ENCODE measurements around the gene AQP12A. TPM values are rescaled to one million over a fixed set of nuclear protein-coding genes. Genes with fewer than 3 reads are reported as not detected.
A peak's percentile ranks its signal among the peaks of the same experiment; 100 is the strongest.
"Not testable (repeated sequence)": the region's sequence is repeated elsewhere in the genome, so short reads cannot be mapped to it uniquely, and the experiment has no call there.

The AQP12A gene
- total RNA-seq, result not detected
- not detected for total RNA-seq (2013)
- total RNA-seq, result 0 to 0.05 (median 0) reads per million in 29 experiments

DNA sequence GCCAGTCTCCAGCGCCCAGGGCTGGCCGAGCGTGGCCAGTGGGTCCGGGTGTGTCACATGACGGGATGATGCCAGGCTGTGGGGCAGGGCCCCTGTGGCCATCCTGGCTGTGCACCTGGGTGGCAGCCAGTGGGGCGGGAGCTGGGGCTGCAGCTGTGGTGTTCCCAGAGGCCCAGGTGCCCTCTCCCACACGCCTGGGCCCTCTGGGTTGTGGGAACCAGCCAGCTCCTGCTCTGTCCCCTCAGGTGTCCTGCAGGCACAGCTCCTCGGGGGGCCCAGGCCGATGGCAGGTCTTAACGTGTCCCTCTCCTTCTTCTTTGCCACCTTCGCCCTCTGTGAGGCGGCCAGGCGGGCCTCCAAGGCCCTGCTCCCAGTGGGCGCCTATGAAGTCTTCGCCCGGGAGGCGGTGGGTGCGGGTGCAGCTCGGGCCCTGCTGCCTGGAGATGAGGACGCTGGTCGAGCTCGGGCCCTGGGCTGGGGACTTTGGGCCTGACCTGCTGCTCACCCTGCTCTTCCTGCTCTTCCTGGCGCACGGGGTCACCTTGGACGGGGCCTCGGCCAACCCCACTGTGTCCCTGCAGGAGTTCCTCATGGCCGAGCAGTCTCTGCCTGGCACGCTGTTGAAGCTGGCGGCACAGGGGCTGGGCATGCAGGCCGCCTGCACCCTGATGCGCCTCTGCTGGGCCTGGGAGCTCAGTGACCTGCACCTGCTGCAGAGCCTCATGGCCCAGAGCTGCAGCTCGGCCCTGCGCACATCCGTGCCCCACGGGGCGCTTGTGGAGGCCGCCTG, at the start of gene AQP12A:
AQP12A (plus strand) TSS at position 236 of the 790 bp plus-strand sequence; CDS start at position 284, 48 bp downstream.
- POLR2A ChIA-PET, H3K9me3 Mint-ChIP-seq, H3K4me1 Mint-ChIP-seq: not testable (repeated sequence)

GRCh38 chr2:240642061-240642805, 49.4 kb upstream of the AQP12A start:
- no peak for DNase-seq
- ChIA-PET CTCF (no interaction called here), POLR2A (no interaction called here)
- no peaks in the 10 kb centered on the region for H3K9me3 ChIP-seq
- H3K36me3 ChIP-seq (ENCODE audit: control insufficient read depth in 2 of 2, extremely low read depth in 1 of 2, insufficient read depth in 1 of 2, low read length in 1 of 2), result no peaks in the 10 kb centered on the region
- no peak overlapping the region for H3K27ac Mint-ChIP-seq
- no peaks in the 10 kb centered on the region for H3K9me3 Mint-ChIP-seq
- H3K4me1 Mint-ChIP-seq, result peaks cover 7 to 10% (median 9%) of the 10 kb centered on the region in 3 donors
- no peaks in the 10 kb centered on the region for H3K36me3 Mint-ChIP-seq
- ATAC-seq (replicated peaks in 1 of 4), result no peak
- H3K4me1 ChIP-seq (ENCODE audit: control insufficient read depth in 1 of 2, extremely low read depth in 1 of 2, insufficient read depth in 2 of 2, low read length in 2 of 2), result peaks cover 0 to 10% of the 10 kb centered on the region in 2 experiments
- no peak overlapping the region for H3K4me3 ChIP-seq (ENCODE audit: control insufficient read depth in 1 of 2, extremely low read depth in 1 of 2, low read length in 1 of 2)
- H3K27ac ChIP-seq (ENCODE audit: low read length), result no peak overlapping the region
- peaks cover 0 to 30% of the 10 kb centered on the region in 2 experiments for H3K27me3 ChIP-seq (replicated peaks in 1 of 2; ENCODE audit: control insufficient read depth in 2 of 2, extremely low read depth in 1 of 2, insufficient read depth in 2 of 2, low read length in 1 of 2)
- no peaks in the 10 kb centered on the region for H3K27me3 Mint-ChIP-seq
- H3K4me3 Mint-ChIP-seq, result no peak overlapping the region
- 89% methylated on average over 29 of the region's 36 CpGs for WGBS (ENCODE audit: insufficient coverage)

More for the DNA sequence above, at the start of gene AQP12A:
- CTCF ChIA-PET; H3K27ac ChIP-seq (ENCODE audit: low read length); H3K27ac Mint-ChIP-seq; H3K27me3 ChIP-seq (replicated peaks in 1 of 2; ENCODE audit: control insufficient read depth in 2 of 2, extremely low read depth in 1 of 2, insufficient read depth in 2 of 2, low read length in 1 of 2); H3K9me3 ChIP-seq; H3K4me1 ChIP-seq (ENCODE audit: control insufficient read depth in 1 of 2, extremely low read depth in 1 of 2, insufficient read depth in 2 of 2, low read length in 2 of 2); H3K4me3 ChIP-seq (ENCODE audit: control insufficient read depth in 1 of 2, extremely low read depth in 1 of 2, low read length in 1 of 2); ATAC-seq (replicated peaks in 1 of 4); H3K36me3 ChIP-seq (ENCODE audit: control insufficient read depth in 2 of 2, extremely low read depth in 1 of 2, insufficient read depth in 1 of 2, low read length in 1 of 2); H3K27me3 Mint-ChIP-seq; H3K36me3 Mint-ChIP-seq: not testable (repeated sequence)
- 88% methylated on average over 9 of the region's 37 CpGs for WGBS (ENCODE audit: insufficient coverage)
- DNase-seq, result peak in 1 of 35 experiments; percentile 0
- peak within 1 kb of the TSS in 2 of 3 donors; percentile 13 to 61 for H3K4me3 Mint-ChIP-seq

DNA sequence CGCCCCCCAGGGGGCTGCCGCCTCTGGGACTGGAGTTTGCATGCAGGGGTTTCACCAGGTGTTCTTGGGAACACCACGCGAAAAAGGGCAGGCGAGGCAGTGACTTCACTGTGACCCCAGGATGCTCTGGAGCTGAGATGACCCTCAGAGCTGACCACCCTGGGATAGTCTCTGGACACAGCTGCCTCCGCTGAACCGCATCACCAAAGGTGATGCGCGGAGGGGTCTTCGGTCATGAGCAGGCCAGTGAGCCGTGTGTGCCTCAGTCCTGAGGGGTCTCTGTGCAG, 48.9 kb upstream of the AQP12A start:
- H3K4me1 Mint-ChIP-seq, result peaks cover 7 to 10% (median 9%) of the 10 kb centered on the region in 3 donors
- ChIA-PET CTCF (no interaction called here), POLR2A (no interaction called here)
- DNase-seq (no peak), ATAC-seq (replicated peaks in 1 of 4) (no peak)
- H3K36me3 Mint-ChIP-seq, result no peaks in the 10 kb centered on the region
- no peak overlapping the region for H3K4me3 Mint-ChIP-seq
- WGBS (ENCODE audit: insufficient coverage), result 92% methylated on average over 11 of the region's 11 CpGs
- H3K4me1 ChIP-seq (ENCODE audit: control insufficient read depth in 1 of 2, extremely low read depth in 1 of 2, insufficient read depth in 2 of 2, low read length in 2 of 2), result peaks cover 0 to 10% of the 10 kb centered on the region in 2 experiments
- H3K27ac Mint-ChIP-seq, result no peak overlapping the region
- no peaks in the 10 kb centered on the region for H3K9me3 Mint-ChIP-seq
- no peaks in the 10 kb centered on the region for H3K9me3 ChIP-seq
- H3K27me3 Mint-ChIP-seq, result peaks cover 0 to 4% of the 10 kb centered on the region in 2 donors
- H3K4me3 ChIP-seq (ENCODE audit: control insufficient read depth in 1 of 2, extremely low read depth in 1 of 2, low read length in 1 of 2), result no peak overlapping the region
- H3K27ac ChIP-seq (ENCODE audit: low read length), result no peak overlapping the region
- H3K36me3 ChIP-seq (ENCODE audit: control insufficient read depth in 2 of 2, extremely low read depth in 1 of 2, insufficient read depth in 1 of 2, low read length in 1 of 2), result no peaks in the 10 kb centered on the region
- H3K27me3 ChIP-seq (replicated peaks in 1 of 2; ENCODE audit: control insufficient read depth in 2 of 2, extremely low read depth in 1 of 2, insufficient read depth in 2 of 2, low read length in 1 of 2), result peaks cover 0 to 36% of the 10 kb centered on the region in 2 experiments

GRCh38 chr2:240643093-240643810, 48.4 kb upstream of the AQP12A start:
- WGBS (ENCODE audit: insufficient coverage), result 87% methylated on average over 11 of the region's 13 CpGs
- H3K4me1 Mint-ChIP-seq, result peaks cover 7 to 10% (median 9%) of the 10 kb centered on the region in 3 donors
- H3K9me3 Mint-ChIP-seq, result no peaks in the 10 kb centered on the region
- Histone ChIP-seq H3K9me3 (no peaks in the 10 kb centered on the region), H3K4me1 (ENCODE audit: control insufficient read depth in 1 of 2, extremely low read depth in 1 of 2, insufficient read depth in 2 of 2, low read length in 2 of 2) (peaks cover 0 to 10% of the 10 kb centered on the region in 2 experiments), H3K27me3 (replicated peaks in 1 of 2; ENCODE audit: control insufficient read depth in 2 of 2, extremely low read depth in 1 of 2, insufficient read depth in 2 of 2, low read length in 1 of 2) (peaks cover 0 to 41% of the 10 kb centered on the region in 2 experiments), H3K27ac (ENCODE audit: low read length) (no peak overlapping the region), H3K36me3 (ENCODE audit: control insufficient read depth in 2 of 2, extremely low read depth in 1 of 2, insufficient read depth in 1 of 2, low read length in 1 of 2) (no peaks in the 10 kb centered on the region), H3K4me3 (ENCODE audit: control insufficient read depth in 1 of 2, extremely low read depth in 1 of 2, low read length in 1 of 2) (no peak overlapping the region)
- H3K4me3 Mint-ChIP-seq, result no peak overlapping the region
- no peaks in the 10 kb centered on the region for H3K36me3 Mint-ChIP-seq
- POLR2A ChIA-PET, result no interaction called here
- H3K27me3 Mint-ChIP-seq, result peaks cover under 1 to 9% of the 10 kb centered on the region in 2 donors
- CTCF ChIA-PET, result no interaction called here
- DNase-seq (no peak), ATAC-seq (replicated peaks in 1 of 4) (no peak)
- H3K27ac Mint-ChIP-seq, result no peak overlapping the region

- Histone ChIP-seq H3K9me3 (no peaks in the 10 kb centered on the region), H3K4me1 (ENCODE audit: control insufficient read depth in 1 of 2, extremely low read depth in 1 of 2, insufficient read depth in 2 of 2, low read length in 2 of 2) (peaks cover 0 to 10% of the 10 kb centered on the region in 2 experiments), H3K27me3 (replicated peaks in 1 of 2; ENCODE audit: control insufficient read depth in 2 of 2, extremely low read depth in 1 of 2, insufficient read depth in 2 of 2, low read length in 1 of 2) (peaks cover 0 to 46% of the 10 kb centered on the region in 2 experiments), H3K4me3 (ENCODE audit: control insufficient read depth in 1 of 2, extremely low read depth in 1 of 2, low read length in 1 of 2) (no peak overlapping the region), H3K27ac (ENCODE audit: low read length) (no peak overlapping the region), H3K36me3 (ENCODE audit: control insufficient read depth in 2 of 2, extremely low read depth in 1 of 2, insufficient read depth in 1 of 2, low read length in 1 of 2) (no peaks in the 10 kb centered on the region)
- no peaks in the 10 kb centered on the region for H3K36me3 Mint-ChIP-seq
- CTCF ChIA-PET, result no interaction called here
- ATAC-seq (replicated peaks in 1 of 4), result no peak
- H3K4me1 Mint-ChIP-seq, result peaks cover 7 to 14% (median 9%) of the 10 kb centered on the region in 3 donors
- 83% methylated on average over 15 of the region's 15 CpGs for WGBS (ENCODE audit: insufficient coverage)
- H3K27ac Mint-ChIP-seq, result no peak overlapping the region
- H3K9me3 Mint-ChIP-seq, result no peaks in the 10 kb centered on the region
- DNase-seq, result no peak
- POLR2A ChIA-PET, result no interaction called here
- peaks cover 5 to 15% of the 10 kb centered on the region in 2 donors for H3K27me3 Mint-ChIP-seq
- H3K4me3 Mint-ChIP-seq, result no peak overlapping the region
These were observed 47.9 kb upstream of the AQP12A start for GRCh38 chr2:240643811-240644150.

- ATAC-seq (replicated peaks in 1 of 4), result no peak
- H3K27ac Mint-ChIP-seq, result no peak overlapping the region
- CTCF ChIA-PET, result no interaction called here
These were observed 47.5 kb upstream of the AQP12A start for GRCh38 chr2:240644171-240644651.

More at GRCh38 chr2:240644171-240644651, 47.5 kb upstream of the AQP12A start:
- peaks cover 0 to 10% of the 10 kb centered on the region in 2 experiments for H3K4me1 ChIP-seq (ENCODE audit: control insufficient read depth in 1 of 2, extremely low read depth in 1 of 2, insufficient read depth in 2 of 2, low read length in 2 of 2)
- H3K4me3 ChIP-seq (ENCODE audit: control insufficient read depth in 1 of 2, extremely low read depth in 1 of 2, low read length in 1 of 2), result no peak overlapping the region
- peaks cover 0 to 48% of the 10 kb centered on the region in 2 experiments for H3K27me3 ChIP-seq (replicated peaks in 1 of 2; ENCODE audit: control insufficient read depth in 2 of 2, extremely low read depth in 1 of 2, insufficient read depth in 2 of 2, low read length in 1 of 2)
- H3K36me3 ChIP-seq (ENCODE audit: control insufficient read depth in 2 of 2, extremely low read depth in 1 of 2, insufficient read depth in 1 of 2, low read length in 1 of 2), result no peaks in the 10 kb centered on the region
- H3K4me3 Mint-ChIP-seq, result no peak overlapping the region
- DNase-seq, result no peak
- H3K36me3 Mint-ChIP-seq, result no peaks in the 10 kb centered on the region
- peaks cover 7 to 16% (median 9%) of the 10 kb centered on the region in 3 donors for H3K4me1 Mint-ChIP-seq
- POLR2A ChIA-PET, result no interaction called here
- H3K27me3 Mint-ChIP-seq, result peaks cover 10 to 18% of the 10 kb centered on the region in 2 donors
- H3K9me3 ChIP-seq, result no peaks in the 10 kb centered on the region
- no peak overlapping the region for H3K27ac ChIP-seq (ENCODE audit: low read length)
- H3K9me3 Mint-ChIP-seq, result no peaks in the 10 kb centered on the region
- 79% methylated on average over 11 of the region's 14 CpGs for WGBS (ENCODE audit: insufficient coverage)

Measured in T-cell (primary cell).